H9 (cell line): ENCODE results near the gene ZFP69. TPM values are rescaled to one million over a fixed set of nuclear protein-coding genes. Genes with fewer than 3 reads are reported as not detected.

Experiments
- DNase-seq: peaks from one replicate; pipeline ENCODE4 v3.0.0-alpha.2; 2017
- H2AFZ ChIP-seq: one replicate; pipeline ENCODE4 v1.6.1; 2013; ENCODE audit warnings: mild to moderate bottlenecking, low read length, control low read depth, moderate library complexity
- H2AK5ac ChIP-seq: 2 replicates; pipeline ENCODE4 v1.6.1; 2013; ENCODE audit warnings: low read length, control low read depth, mixed read lengths; ENCODE audit not compliant: insufficient read length
- H2BK120ac ChIP-seq: one replicate; pipeline ENCODE4 v1.6.1; 2013; ENCODE audit warnings: low read depth, mild to moderate bottlenecking, low read length, control low read depth, inconsistent platforms; ENCODE audit not compliant: poor library complexity, severe bottlenecking
- H2BK12ac ChIP-seq: 2 replicates; pipeline ENCODE4 v1.6.1; 2013; ENCODE audit warnings: low read length, control low read depth, mixed read lengths, low read depth; ENCODE audit not compliant: insufficient read length
- H2BK15ac ChIP-seq: 2 replicates; pipeline ENCODE4 v1.6.1; 2013; ENCODE audit warnings: low read depth, low read length, control low read depth
- H2BK20ac ChIP-seq: one replicate; pipeline ENCODE4 v1.6.1; 2013; ENCODE audit warnings: low read depth, mild to moderate bottlenecking, low read length, control low read depth, inconsistent platforms; ENCODE audit not compliant: poor library complexity, severe bottlenecking
- H2BK5ac ChIP-seq: 2 replicates; pipeline ENCODE4 v1.6.1; 2013; ENCODE audit warnings: low read length, control low read depth, mixed read lengths; ENCODE audit not compliant: insufficient read length
- H3K14ac ChIP-seq: 2 replicates; pipeline ENCODE4 v1.6.1; 2013; ENCODE audit warnings: low read length, control low read depth; ENCODE audit not compliant: insufficient read depth
- H3K18ac ChIP-seq: 2 replicates; pipeline ENCODE4 v1.6.1; 2013; ENCODE audit warnings: low read depth, mild to moderate bottlenecking, mixed read lengths, low read length, control low read depth; ENCODE audit not compliant: insufficient read length
- H3K23ac ChIP-seq: 2 replicates; pipeline ENCODE4 v1.6.1; 2013; ENCODE audit warnings: low read length, control low read depth, mixed read lengths, low read depth; ENCODE audit not compliant: insufficient read length
- H3K23me2 ChIP-seq: 2 replicates; pipeline ENCODE4 v1.6.1; 2013; ENCODE audit warnings: low read depth, mild to moderate bottlenecking, mixed read lengths, low read length, control low read depth; ENCODE audit not compliant: insufficient read length, poor library complexity, severe bottlenecking
- H3K27ac ChIP-seq: 2 replicates; pipeline ENCODE4 v1.5.1; 2013; ENCODE audit warnings: low read length, control low read depth, mixed read lengths, low read depth; ENCODE audit not compliant: insufficient read length
- H3K27me3 ChIP-seq: 2 replicates; pipeline ENCODE4 v1.6.1; 2013; ENCODE audit warnings: low read length, control low read depth, inconsistent platforms; ENCODE audit not compliant: insufficient read depth
- H3K4ac ChIP-seq: 2 replicates; pipeline ENCODE4 v1.6.1; 2013; ENCODE audit warnings: low read depth, mild to moderate bottlenecking, control low read depth, inconsistent platforms, low read length, moderate library complexity
- H3K4me1 ChIP-seq: 2 replicates; pipeline ENCODE4 v1.6.1; 2013; ENCODE audit warnings: low read length, control low read depth, inconsistent platforms; ENCODE audit not compliant: insufficient read depth
- H3K4me2 ChIP-seq: 2 replicates; pipeline ENCODE4 v1.6.1; 2013; ENCODE audit warnings: low read length, control low read depth, mixed read lengths; ENCODE audit not compliant: insufficient read length, insufficient read depth
- H3K56ac ChIP-seq: 2 replicates; pipeline ENCODE4 v1.6.1; 2013; ENCODE audit warnings: low read depth, mild to moderate bottlenecking, mixed read lengths, low read length, control low read depth; ENCODE audit not compliant: insufficient read length
- H3K79me1 ChIP-seq: 2 replicates; pipeline ENCODE4 v1.6.1; 2013; ENCODE audit warnings: low read depth, mild to moderate bottlenecking, moderate library complexity, low read length, control low read depth, inconsistent platforms; ENCODE audit not compliant: insufficient read depth, poor library complexity, severe bottlenecking
- H3K79me2 ChIP-seq: 2 replicates; pipeline ENCODE4 v1.6.1; 2013; ENCODE audit warnings: low read length, control low read depth, inconsistent platforms; ENCODE audit not compliant: insufficient read depth
- H3K9ac ChIP-seq: 2 replicates; pipeline ENCODE4 v1.6.1; 2013; ENCODE audit warnings: low read length, control low read depth, mixed read lengths; ENCODE audit not compliant: insufficient read length; ENCODE audit errors: extremely low read depth
- H3K9me3 ChIP-seq: one replicate; pipeline ENCODE4 v1.6.1; 2013; ENCODE audit warnings: low read depth, low read length, inconsistent platforms; ENCODE audit not compliant: control insufficient read depth
- H3T11ph ChIP-seq: one replicate; pipeline ENCODE4 v1.6.1; 2013; ENCODE audit warnings: mild to moderate bottlenecking, low read length, control low read depth, inconsistent platforms
- H4K20me1 ChIP-seq: one replicate; pipeline ENCODE4 v1.6.1; 2013; ENCODE audit not compliant: control insufficient read depth, insufficient read length, insufficient read depth
- H4K5ac ChIP-seq: 2 replicates; pipeline ENCODE4 v1.6.1; 2013; ENCODE audit warnings: low read depth, mild to moderate bottlenecking, mixed read lengths, low read length, control low read depth; ENCODE audit not compliant: insufficient read length
- H4K8ac ChIP-seq: replicated peaks from 2 replicates; pipeline ENCODE4 v1.6.1; 2013; ENCODE audit warnings: low read length, control low read depth, mixed read lengths, low read depth; ENCODE audit not compliant: insufficient read length
- H4K91ac ChIP-seq: 2 replicates; pipeline ENCODE4 v1.6.1; 2013; ENCODE audit warnings: low read depth, mild to moderate bottlenecking, moderate library complexity, mixed read lengths, low read length, control low read depth; ENCODE audit not compliant: insufficient read length
- H3K27ac Mint-ChIP-seq, 3 experiments: 2 replicates in 2 of 3; 3 replicates in 1 of 3; pipeline ENCODE4 v1.8.0; 2020 to 2021; ENCODE audit warnings: mixed read lengths in 3 of 3, mild to moderate bottlenecking in 1 of 3, moderate library complexity in 1 of 3
- H3K27me3 Mint-ChIP-seq: 2 replicates; pipeline ENCODE4 v1.8.0; 2021; ENCODE audit warnings: low read depth, mild to moderate bottlenecking, moderate library complexity, mixed read lengths
- H3K36me3 Mint-ChIP-seq, 3 experiments: 2 replicates in 2 of 3; 3 replicates in 1 of 3; pipeline ENCODE4 v1.8.0; 2020 to 2021; ENCODE audit warnings: low read depth in 3 of 3, mixed read lengths in 3 of 3; ENCODE audit not compliant: insufficient read depth in 1 of 3
- H3K4me1 Mint-ChIP-seq, 2 experiments: 2 replicates each; pipeline ENCODE4 v1.8.0; 2020; ENCODE audit warnings: mixed read lengths in 2 of 2
- H3K4me3 Mint-ChIP-seq, 2 experiments: 2 replicates in 1 of 2; 3 replicates in 1 of 2; pipeline ENCODE4 v1.8.0; 2020 to 2021; ENCODE audit warnings: mild to moderate bottlenecking in 2 of 2, mixed read lengths in 2 of 2, moderate library complexity in 1 of 2
- H3K9me3 Mint-ChIP-seq, 2 experiments: 2 replicates in 1 of 2; 3 replicates in 1 of 2; pipeline ENCODE4 v1.8.0; 2020; ENCODE audit warnings: mild to moderate bottlenecking in 2 of 2, mixed read lengths in 2 of 2, moderate library complexity in 1 of 2
- WGBS: extraction: QIAGEN DNeasy Blood & Tissue Kit; methylation state at CpG from one replicate; pipeline ENCODE4 v1.1.7; 2013; ENCODE audit warnings: missing lambda C conversion rate, low lambda C conversion rate, mixed read lengths; ENCODE audit not compliant: insufficient read length; ENCODE audit errors: extremely low coverage; 5-methylcytosine and 5-hydroxymethylcytosine counted together
- total RNA-seq: library from RNA; stranded (reverse); gene quantifications from 2 replicates; pipeline ENCODE4 v1.2.1, GENCODE V29; 2021
- TF ChIP-seq, protein P1 (sequence below): fragments of 200-600 bp; sonication (generic); conservative IDR thresholded peaks from 3 replicates; pipeline ENCODE4 v1.8.0; 2021; ENCODE audit warnings: antibody characterized with exemption, mild to moderate bottlenecking

Gene ZFP69
- total RNA-seq, 1 experiment from 2014 or later: 6.8 TPM

DNA sequence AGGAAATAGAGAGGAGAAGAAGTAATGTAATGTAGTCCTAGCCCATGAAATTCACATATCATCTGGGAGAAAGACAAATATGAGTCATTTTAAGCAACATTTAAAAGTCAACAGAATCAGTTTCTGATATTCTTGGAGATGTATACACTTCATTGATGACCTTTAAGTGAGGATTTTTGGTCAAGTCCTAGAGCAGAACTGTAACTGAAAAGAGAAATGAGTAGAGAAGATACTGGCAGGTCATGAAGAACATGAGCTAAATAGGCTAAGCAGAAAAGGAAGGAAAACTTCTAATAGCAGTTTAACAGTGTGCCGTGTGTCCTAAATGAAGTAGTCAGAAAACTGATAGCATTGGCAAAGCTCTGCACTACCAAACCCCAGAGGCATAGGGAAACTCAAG is 22.2 kb upstream of the ZFP69 start:
- no peak overlapping the region for H3K4ac ChIP-seq
- H4K8ac ChIP-seq: no peak overlapping the region
- H2BK120ac ChIP-seq: no peak overlapping the region
- H3K27me3 ChIP-seq: no peaks in the 10 kb centered on the region
- TF ChIP-seq, protein P1, sequence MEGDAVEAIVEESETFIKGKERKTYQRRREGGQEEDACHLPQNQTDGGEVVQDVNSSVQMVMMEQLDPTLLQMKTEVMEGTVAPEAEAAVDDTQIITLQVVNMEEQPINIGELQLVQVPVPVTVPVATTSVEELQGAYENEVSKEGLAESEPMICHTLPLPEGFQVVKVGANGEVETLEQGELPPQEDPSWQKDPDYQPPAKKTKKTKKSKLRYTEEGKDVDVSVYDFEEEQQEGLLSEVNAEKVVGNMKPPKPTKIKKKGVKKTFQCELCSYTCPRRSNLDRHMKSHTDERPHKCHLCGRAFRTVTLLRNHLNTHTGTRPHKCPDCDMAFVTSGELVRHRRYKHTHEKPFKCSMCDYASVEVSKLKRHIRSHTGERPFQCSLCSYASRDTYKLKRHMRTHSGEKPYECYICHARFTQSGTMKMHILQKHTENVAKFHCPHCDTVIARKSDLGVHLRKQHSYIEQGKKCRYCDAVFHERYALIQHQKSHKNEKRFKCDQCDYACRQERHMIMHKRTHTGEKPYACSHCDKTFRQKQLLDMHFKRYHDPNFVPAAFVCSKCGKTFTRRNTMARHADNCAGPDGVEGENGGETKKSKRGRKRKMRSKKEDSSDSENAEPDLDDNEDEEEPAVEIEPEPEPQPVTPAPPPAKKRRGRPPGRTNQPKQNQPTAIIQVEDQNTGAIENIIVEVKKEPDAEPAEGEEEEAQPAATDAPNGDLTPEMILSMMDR: no peak
- no peaks in the 10 kb centered on the region; the same call in 1 of the 2 replicates for H3K79me2 ChIP-seq
- H2BK15ac ChIP-seq: no peak overlapping the region
- peaks cover 12% of the 10 kb centered on the region for H3K23me2 ChIP-seq
- Mint-ChIP-seq H3K36me3 (peaks cover 75 to 92% (median 87%) of the 10 kb centered on the region in 3 experiments), H3K4me3 (no peak overlapping the region), H3K27me3 (no peaks in the 10 kb centered on the region), H3K4me1 (peaks cover 14 to 16% of the 10 kb centered on the region in 2 experiments), H3K27ac (no peak overlapping the region), H3K9me3 (peaks cover 73 to 86% of the 10 kb centered on the region in 2 experiments)
- no peak overlapping the region for H3K9ac ChIP-seq
- H3K56ac ChIP-seq: no peak overlapping the region
- no peak overlapping the region for H3K27ac ChIP-seq
- H2AFZ ChIP-seq: no peak overlapping the region
- no peak overlapping the region for H2BK20ac ChIP-seq
- no peak overlapping the region for H4K91ac ChIP-seq
- H3K79me1 ChIP-seq: no peaks in the 10 kb centered on the region
- no peaks in the 10 kb centered on the region; the same call in 1 of the 2 replicates for H3K4me1 ChIP-seq
- DNase-seq: no peak
- no peaks in the 10 kb centered on the region for H4K20me1 ChIP-seq
- peaks cover 40% of the 10 kb centered on the region for H3K9me3 ChIP-seq
- no peak overlapping the region for H3K14ac ChIP-seq
- no peak overlapping the region for H3K23ac ChIP-seq
- H3T11ph ChIP-seq: no peak overlapping the region
- H2BK12ac ChIP-seq: no peak overlapping the region
- H3K4me2 ChIP-seq: no peak overlapping the region
- no peak overlapping the region for H4K5ac ChIP-seq
- no peak overlapping the region for H2AK5ac ChIP-seq
- H3K18ac ChIP-seq: no peak overlapping the region
- H2BK5ac ChIP-seq: no peak overlapping the region
- no CpG with 5 or more reads among the region's 1 CpG for WGBS
